HUDEP-2 (cell line): ENCODE measurements around the gene HS6ST1.

ENCODE experiments used
- DNase-seq, 76 experiments: peaks; one replicate each; lab custom pipeline; 2025; ENCODE audit not compliant: unreplicated experiment in 76 of 76; lab: John Stamatoyannopoulos, UW

The HS6ST1 gene

GRCh38 chr2:128284037-128284441 is 34.6 kb downstream of the HS6ST1 start:
- DNase-seq: no peak

GRCh38 chr2:128282976-128283810 is 35.5 kb downstream of the HS6ST1 start:
- peak in 10 of 76 experiments; percentile 1 to 27 (median 16) for DNase-seq

GRCh38 chr2:128282246-128282975 is 36.3 kb downstream of the HS6ST1 start:
- no peak for DNase-seq

- no peak for DNase-seq
Measured at GRCh38 chr2:128281852-128282245, 36.8 kb downstream of the HS6ST1 start.

GRCh38 chr2:128280901-128281321 is 37.8 kb downstream of the HS6ST1 start:
- DNase-seq: no peak

GRCh38 chr2:128280158-128280871 is 38.4 kb downstream of the HS6ST1 start:
- DNase-seq: no peak

GRCh38 chr2:128279786-128280157 is 38.9 kb downstream of the HS6ST1 start:
- DNase-seq: no peak

GRCh38 chr2:128279009-128279408 is 39.7 kb downstream of the HS6ST1 start:
- DNase-seq: no peak

GRCh38 chr2:128277961-128278681 is 40.5 kb downstream of the HS6ST1 start:
- DNase-seq: no peak

GRCh38 chr2:128276878-128277675 is 41.6 kb downstream of the HS6ST1 start:
- no peak for DNase-seq

GRCh38 chr2:128275498-128276045 is 43.1 kb downstream of the HS6ST1 start:
- no peak for DNase-seq

GRCh38 chr2:128274218-128274617 is 44.5 kb downstream of the HS6ST1 start:
- DNase-seq: no peak

- no peak for DNase-seq
Measured at GRCh38 chr2:128273469-128274081, 45.1 kb downstream of the HS6ST1 start.

- no peak for DNase-seq
Measured at GRCh38 chr2:128272601-128273468, 45.8 kb downstream of the HS6ST1 start.

- DNase-seq: no peak
Measured at GRCh38 chr2:128271911-128272600, 46.6 kb downstream of the HS6ST1 start.

GRCh38 chr2:128271597-128271910 is 47.1 kb downstream of the HS6ST1 start:
- DNase-seq: no peak

- DNase-seq: no peak
Measured at GRCh38 chr2:128270672-128271596, 47.7 kb downstream of the HS6ST1 start.
